ENCODE data around the gene P2RX1. TPM values are rescaled to one million over a fixed set of nuclear protein-coding genes. Genes with fewer than 3 reads are reported as not detected.

The P2RX1 gene
- total and polyA plus RNA-seq, 2 of the 4 experiments (the other 2 are of a cell fraction): not detected

- Histone ChIP-seq H3K27me3 (ENCODE audit: control insufficient read depth, insufficient read depth, low read length) (no peaks in the 10 kb centered on the region), H3K56ac (ENCODE audit: extremely low read depth, insufficient read depth, low read length) (no peak overlapping the region), H3K9me3 (ENCODE audit: control insufficient read depth, insufficient read depth, low read length) (no peaks in the 10 kb centered on the region), H3K36me3 (ENCODE audit: control insufficient read depth, insufficient read depth, low read length) (peaks cover 11% of the 10 kb centered on the region), H2BK15ac (ENCODE audit: low read depth, low read length) (no peak overlapping the region), H3K4me3 (ENCODE audit: insufficient read depth, low read depth, low read length) (no peak overlapping the region), H3K18ac (ENCODE audit: low read depth, low read length) (no peak overlapping the region), H3K23ac (ENCODE audit: low read depth, low read length) (no peak overlapping the region), H2AK9ac (replicated peaks; ENCODE audit: low read depth, low read length, poor library complexity) (no peak overlapping the region), H4K8ac (ENCODE audit: low read depth in 2 of 2, low read length in 2 of 2) (no peak overlapping the region), H3K4me2 (ENCODE audit: low read depth, low read length) (no peak overlapping the region), H2AFZ (replicated peaks; ENCODE audit: low read length, poor library complexity) (no peak overlapping the region), H3K79me1 (ENCODE audit: low read depth in 1 of 2, low read length in 2 of 2) (no peaks in the 10 kb centered on the region), H4K91ac (ENCODE audit: insufficient read depth, low read depth, low read length) (no peak overlapping the region), H3K9ac (ENCODE audit: low read depth, low read length) (no peak overlapping the region), H3K14ac (replicated peaks; ENCODE audit: low read depth, low read length) (no peak overlapping the region), H3K4ac (ENCODE audit: low read depth, low read length) (no peak overlapping the region), H4K5ac (ENCODE audit: low read depth, low read length) (no peak overlapping the region), H3K9me1 (ENCODE audit: insufficient read depth, low read length) (no peaks in the 10 kb centered on the region), H4K20me1 (ENCODE audit: insufficient read depth, low read length) (no peaks in the 10 kb centered on the region), H2BK20ac (ENCODE audit: low read depth, low read length) (no peak overlapping the region), H2BK5ac (ENCODE audit: low read depth, low read length, poor library complexity, severe bottlenecking) (no peak overlapping the region), H2BK120ac (ENCODE audit: low read depth, low read length) (no peak overlapping the region), H3K27ac (ENCODE audit: insufficient read depth, low read length) (no peak overlapping the region), H3K4me1 (ENCODE audit: control insufficient read depth, insufficient read depth, low read length) (no peaks in the 10 kb centered on the region), H2AK5ac (ENCODE audit: low read depth, low read length) (no peak overlapping the region)
- TF ChIP-seq POLR2A (IDR thresholded peaks at IDR 0.05; ENCODE audit: low read depth, low read length) (no peak), CEBPB (IDR thresholded peaks at IDR 0.05; ENCODE audit: low read depth, low read length) (no peak), MXI1 (IDR thresholded peaks at IDR 0.05; ENCODE audit: borderline replicate concordance, low read depth, low read length) (no peak), MAZ (IDR thresholded peaks at IDR 0.05; ENCODE audit: borderline replicate concordance, low read depth, low read length) (no peak), RAD21 (IDR thresholded peaks at IDR 0.05; ENCODE audit: low read length) (no peak), SMC3 (IDR thresholded peaks at IDR 0.05; ENCODE audit: low read depth, low read length) (no peak), RFX5 (IDR thresholded peaks at IDR 0.05; ENCODE audit: low read depth, low read length) (no peak), MAFK (IDR thresholded peaks at IDR 0.05; ENCODE audit: low read depth, low read length) (no peak), RCOR1 (IDR thresholded peaks at IDR 0.05; ENCODE audit: insufficient replicate concordance, low read length) (no peak), FOS (IDR thresholded peaks at IDR 0.05; ENCODE audit: low read depth, low read length) (no peak), NFE2L2 (IDR thresholded peaks at IDR 0.05; ENCODE audit: low read depth, low read length) (no peak), CHD1 (IDR thresholded peaks at IDR 0.05; ENCODE audit: low read depth, low read length) (no peak), CTCF (conservative IDR thresholded peaks at IDR 0.05; ENCODE audit: low read depth, low read length) (no peak)
- TF ChIP-seq, protein P1, sequence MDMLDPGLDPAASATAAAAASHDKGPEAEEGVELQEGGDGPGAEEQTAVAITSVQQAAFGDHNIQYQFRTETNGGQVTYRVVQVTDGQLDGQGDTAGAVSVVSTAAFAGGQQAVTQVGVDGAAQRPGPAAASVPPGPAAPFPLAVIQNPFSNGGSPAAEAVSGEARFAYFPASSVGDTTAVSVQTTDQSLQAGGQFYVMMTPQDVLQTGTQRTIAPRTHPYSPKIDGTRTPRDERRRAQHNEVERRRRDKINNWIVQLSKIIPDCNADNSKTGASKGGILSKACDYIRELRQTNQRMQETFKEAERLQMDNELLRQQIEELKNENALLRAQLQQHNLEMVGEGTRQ (IDR thresholded peaks at IDR 0.05; ENCODE audit: low read depth, low read length): no peak
- ChIA-PET CTCF (no interaction called here), POLR2A (ENCODE audit: unreplicated experiment) (no interaction called here)
- intact Hi-C loops (cut with micrococcal nuclease) (loop anchor here (10.0 kb wide), 1 partner anchor 209 kb away; no protein-coding TSS in a partner anchor), dilution Hi-C loops (cut with HindIII; ENCODE audit: low sequenced_read_pairs, unreplicated experiment) (no loop called here), in situ Hi-C loops (cut with MboI; ENCODE audit: low sequenced_read_pairs) (no loop called here)
- DNase-seq (no peak), ATAC-seq (ENCODE audit: low read depth) (no peak)
- no TSS peak for BruUV-seq (replicated peaks)
- 95% methylated on average over 20 of the region's 21 CpGs; no CpG with 5 or more reads in 1 of the 2 experiments for WGBS, 2 experiments (ENCODE audit: extremely low coverage in 2 of 2, insufficient read length in 1 of 2)
These were observed 50.0 kb downstream of the P2RX1 start for GRCh38 chr17:3866276-3866675.
